Gastrocnemius medialis (tissue), 4 donors: ENCODE measurements around the gene ATF6B.

Source experiments
- POLR2A ChIP-seq, 2 donors: fragments of 450-650 bp; IDR thresholded peaks; one replicate each; pipeline ENCODE4 v1.6.1; 2017; ENCODE audit warnings: antibody characterized with exemption in 2 of 2, mild to moderate bottlenecking in 2 of 2, moderate library complexity in 2 of 2
- TF ChIP-seq, protein P1 (sequence below), 5 experiments: fragments of 450-650 bp in 3 of 5; fragments of 200-600 bp in 2 of 5; sonication (generic) in 2 of 5; IDR thresholded peaks in 4 of 5; conservative IDR thresholded peaks in 1 of 5; 1 replicate in 4 of 5; 2 replicates in 1 of 5; pipeline ENCODE4 v1.5.1; 2016 to 2019; ENCODE audit warnings: antibody characterized with exemption in 5 of 5, mild to moderate bottlenecking in 3 of 5, moderate library complexity in 3 of 5

GRCh38 chr6:32173051-32173727, 45.1 kb upstream of the ATF6B start:
- TF ChIP-seq, protein P1, sequence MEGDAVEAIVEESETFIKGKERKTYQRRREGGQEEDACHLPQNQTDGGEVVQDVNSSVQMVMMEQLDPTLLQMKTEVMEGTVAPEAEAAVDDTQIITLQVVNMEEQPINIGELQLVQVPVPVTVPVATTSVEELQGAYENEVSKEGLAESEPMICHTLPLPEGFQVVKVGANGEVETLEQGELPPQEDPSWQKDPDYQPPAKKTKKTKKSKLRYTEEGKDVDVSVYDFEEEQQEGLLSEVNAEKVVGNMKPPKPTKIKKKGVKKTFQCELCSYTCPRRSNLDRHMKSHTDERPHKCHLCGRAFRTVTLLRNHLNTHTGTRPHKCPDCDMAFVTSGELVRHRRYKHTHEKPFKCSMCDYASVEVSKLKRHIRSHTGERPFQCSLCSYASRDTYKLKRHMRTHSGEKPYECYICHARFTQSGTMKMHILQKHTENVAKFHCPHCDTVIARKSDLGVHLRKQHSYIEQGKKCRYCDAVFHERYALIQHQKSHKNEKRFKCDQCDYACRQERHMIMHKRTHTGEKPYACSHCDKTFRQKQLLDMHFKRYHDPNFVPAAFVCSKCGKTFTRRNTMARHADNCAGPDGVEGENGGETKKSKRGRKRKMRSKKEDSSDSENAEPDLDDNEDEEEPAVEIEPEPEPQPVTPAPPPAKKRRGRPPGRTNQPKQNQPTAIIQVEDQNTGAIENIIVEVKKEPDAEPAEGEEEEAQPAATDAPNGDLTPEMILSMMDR (IDR thresholded peaks at IDR 0.05 in 4 of 5, conservative IDR thresholded peaks at IDR 0.05 in 1 of 5) = no peak
- TF ChIP-seq POLR2A (IDR thresholded peaks at IDR 0.05) = no peak
